ENCODE data around the gene ITGB4. TPM values are rescaled to one million over a fixed set of nuclear protein-coding genes. Genes with fewer than 3 reads are reported as not detected.

The ITGB4 gene
- total and polyA plus RNA-seq, 2 of the 13 experiments (the other 11 are each of a cell fraction or from before 2014, with no cell fraction given): 6.9 to 14.5 TPM

DNA sequence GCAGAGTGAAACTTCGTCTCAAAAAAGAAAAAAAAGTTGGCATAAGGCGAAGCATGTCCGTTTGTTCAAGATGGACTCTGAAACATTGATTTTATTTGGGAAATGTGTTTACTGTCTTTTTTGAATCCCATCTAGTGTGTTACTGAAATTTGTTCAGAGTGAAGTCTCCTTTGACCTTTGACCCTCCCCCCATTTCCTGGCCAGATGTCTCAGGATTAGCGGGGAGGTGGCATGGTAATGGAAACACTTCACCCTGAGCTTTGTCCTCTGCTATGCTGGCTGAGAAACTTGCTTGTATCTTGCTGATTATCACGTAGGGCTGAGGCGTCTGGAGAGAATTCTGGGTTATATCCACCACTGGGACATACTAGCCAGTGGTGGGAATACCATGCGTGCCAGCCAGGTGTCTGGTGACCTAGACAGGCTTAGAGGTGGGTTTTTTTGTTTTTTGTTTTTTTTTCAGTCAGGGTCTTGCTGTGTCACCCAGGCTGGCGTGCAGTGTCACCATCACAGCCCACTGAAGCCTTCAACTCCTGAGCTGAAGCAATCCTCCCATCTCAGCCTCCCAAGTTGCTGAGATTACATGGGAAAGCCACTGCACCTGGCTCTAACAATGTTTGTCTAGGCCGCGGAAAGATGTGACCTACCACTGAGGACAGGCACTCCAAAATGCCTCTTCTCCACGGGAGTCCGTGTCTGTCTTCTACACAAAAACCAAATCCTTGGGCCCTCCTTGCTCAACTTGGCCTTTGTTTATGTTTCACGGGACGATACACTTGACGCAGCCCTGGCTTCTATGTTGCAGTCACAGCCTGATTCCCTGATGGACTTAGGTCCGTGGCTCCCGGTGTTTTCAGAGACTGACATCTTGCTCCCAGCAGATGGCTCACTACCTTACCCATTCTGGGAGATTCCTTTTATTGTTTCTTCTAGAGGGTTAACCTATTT, 50.3 kb downstream of the ITGB4 start (continued):
- TF ChIP-seq SP2 (CRISPR knock-in tag; IDR thresholded peaks at IDR 0.05) (no peak), KDM3A (CRISPR knock-in tag; IDR thresholded peaks at IDR 0.05; ENCODE audit: low read depth) (0 out of 2 replicates have a peak, but pooled peaks have one; percentile 29), ZNF335 (CRISPR knock-in tag; IDR thresholded peaks at IDR 0.05) (peak; percentile 49; the same call in 1 of the 2 replicates), HNF4G (IDR thresholded peaks at IDR 0.05; ENCODE audit: borderline replicate concordance, low read depth, low read length) (peak; percentile 71), HNF4G (CRISPR knock-in tag; IDR thresholded peaks at IDR 0.05; ENCODE audit: borderline replicate concordance, low read depth) (no peak), TBP (CRISPR knock-in tag; IDR thresholded peaks at IDR 0.05) (no peak), ZNF788 (CRISPR knock-in tag; IDR thresholded peaks at IDR 0.05; ENCODE audit: borderline replicate concordance) (0 out of 2 replicates have a peak, but pooled peaks have one; percentile 28), ZFX (CRISPR knock-in tag; IDR thresholded peaks at IDR 0.05; ENCODE audit: low read depth) (peak; percentile 82), YEATS4 (CRISPR knock-in tag; IDR thresholded peaks at IDR 0.05; ENCODE audit: borderline replicate concordance) (peak; percentile 45; the same call in 1 of the 2 replicates), PRPF4 (IDR thresholded peaks at IDR 0.05; ENCODE audit: low read depth, low read length, poor library complexity, severe bottlenecking) (no peak), MEF2D (CRISPR knock-in tag; IDR thresholded peaks at IDR 0.05) (peak; percentile 15; the same call in 1 of the 2 replicates)
- TF ChIP-seq, protein P1, sequence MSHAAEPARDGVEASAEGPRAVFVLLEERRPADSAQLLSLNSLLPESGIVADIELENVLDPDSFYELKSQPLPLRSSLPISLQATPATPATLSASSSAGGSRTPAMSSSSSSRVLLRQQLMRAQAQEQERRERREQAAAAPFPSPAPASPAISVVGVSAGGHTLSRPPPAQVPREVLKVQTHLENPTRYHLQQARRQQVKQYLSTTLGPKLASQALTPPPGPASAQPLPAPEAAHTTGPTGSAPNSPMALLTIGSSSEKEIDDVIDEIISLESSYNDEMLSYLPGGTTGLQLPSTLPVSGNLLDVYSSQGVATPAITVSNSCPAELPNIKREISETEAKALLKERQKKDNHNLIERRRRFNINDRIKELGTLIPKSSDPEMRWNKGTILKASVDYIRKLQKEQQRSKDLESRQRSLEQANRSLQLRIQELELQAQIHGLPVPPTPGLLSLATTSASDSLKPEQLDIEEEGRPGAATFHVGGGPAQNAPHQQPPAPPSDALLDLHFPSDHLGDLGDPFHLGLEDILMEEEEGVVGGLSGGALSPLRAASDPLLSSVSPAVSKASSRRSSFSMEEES (CRISPR knock-in tag; IDR thresholded peaks at IDR 0.05): 0 out of 2 replicates have a peak, but pooled peaks have one; percentile 12
- TF ChIP-seq, protein P2, sequence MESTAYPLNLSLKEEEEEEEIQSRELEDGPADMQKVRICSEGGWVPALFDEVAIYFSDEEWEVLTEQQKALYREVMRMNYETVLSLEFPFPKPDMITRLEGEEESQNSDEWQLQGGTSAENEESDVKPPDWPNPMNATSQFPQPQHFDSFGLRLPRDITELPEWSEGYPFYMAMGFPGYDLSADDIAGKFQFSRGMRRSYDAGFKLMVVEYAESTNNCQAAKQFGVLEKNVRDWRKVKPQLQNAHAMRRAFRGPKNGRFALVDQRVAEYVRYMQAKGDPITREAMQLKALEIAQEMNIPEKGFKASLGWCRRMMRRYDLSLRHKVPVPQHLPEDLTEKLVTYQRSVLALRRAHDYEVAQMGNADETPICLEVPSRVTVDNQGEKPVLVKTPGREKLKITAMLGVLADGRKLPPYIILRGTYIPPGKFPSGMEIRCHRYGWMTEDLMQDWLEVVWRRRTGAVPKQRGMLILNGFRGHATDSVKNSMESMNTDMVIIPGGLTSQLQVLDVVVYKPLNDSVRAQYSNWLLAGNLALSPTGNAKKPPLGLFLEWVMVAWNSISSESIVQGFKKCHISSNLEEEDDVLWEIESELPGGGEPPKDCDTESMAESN (CRISPR knock-in tag; conservative IDR thresholded peaks at IDR 0.05): 0 out of 2 replicates have a peak, but pooled peaks have one; percentile 17
- TF ChIP-seq, protein P3, sequence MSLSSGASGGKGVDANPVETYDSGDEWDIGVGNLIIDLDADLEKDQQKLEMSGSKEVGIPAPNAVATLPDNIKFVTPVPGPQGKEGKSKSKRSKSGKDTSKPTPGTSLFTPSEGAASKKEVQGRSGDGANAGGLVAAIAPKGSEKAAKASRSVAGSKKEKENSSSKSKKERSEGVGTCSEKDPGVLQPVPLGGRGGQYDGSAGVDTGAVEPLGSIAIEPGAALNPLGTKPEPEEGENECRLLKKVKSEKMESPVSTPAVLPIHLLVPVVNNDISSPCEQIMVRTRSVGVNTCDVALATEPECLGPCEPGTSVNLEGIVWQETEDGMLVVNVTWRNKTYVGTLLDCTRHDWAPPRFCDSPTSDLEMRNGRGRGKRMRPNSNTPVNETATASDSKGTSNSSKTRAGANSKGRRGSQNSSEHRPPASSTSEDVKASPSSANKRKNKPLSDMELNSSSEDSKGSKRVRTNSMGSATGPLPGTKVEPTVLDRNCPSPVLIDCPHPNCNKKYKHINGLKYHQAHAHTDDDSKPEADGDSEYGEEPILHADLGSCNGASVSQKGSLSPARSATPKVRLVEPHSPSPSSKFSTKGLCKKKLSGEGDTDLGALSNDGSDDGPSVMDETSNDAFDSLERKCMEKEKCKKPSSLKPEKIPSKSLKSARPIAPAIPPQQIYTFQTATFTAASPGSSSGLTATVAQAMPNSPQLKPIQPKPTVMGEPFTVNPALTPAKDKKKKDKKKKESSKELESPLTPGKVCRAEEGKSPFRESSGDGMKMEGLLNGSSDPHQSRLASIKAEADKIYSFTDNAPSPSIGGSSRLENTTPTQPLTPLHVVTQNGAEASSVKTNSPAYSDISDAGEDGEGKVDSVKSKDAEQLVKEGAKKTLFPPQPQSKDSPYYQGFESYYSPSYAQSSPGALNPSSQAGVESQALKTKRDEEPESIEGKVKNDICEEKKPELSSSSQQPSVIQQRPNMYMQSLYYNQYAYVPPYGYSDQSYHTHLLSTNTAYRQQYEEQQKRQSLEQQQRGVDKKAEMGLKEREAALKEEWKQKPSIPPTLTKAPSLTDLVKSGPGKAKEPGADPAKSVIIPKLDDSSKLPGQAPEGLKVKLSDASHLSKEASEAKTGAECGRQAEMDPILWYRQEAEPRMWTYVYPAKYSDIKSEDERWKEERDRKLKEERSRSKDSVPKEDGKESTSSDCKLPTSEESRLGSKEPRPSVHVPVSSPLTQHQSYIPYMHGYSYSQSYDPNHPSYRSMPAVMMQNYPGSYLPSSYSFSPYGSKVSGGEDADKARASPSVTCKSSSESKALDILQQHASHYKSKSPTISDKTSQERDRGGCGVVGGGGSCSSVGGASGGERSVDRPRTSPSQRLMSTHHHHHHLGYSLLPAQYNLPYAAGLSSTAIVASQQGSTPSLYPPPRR (CRISPR knock-in tag; IDR thresholded peaks at IDR 0.05; ENCODE audit: borderline replicate concordance): 0 out of 2 replicates have a peak, but pooled peaks have one; percentile 36
- TF ChIP-seq, protein P4, sequence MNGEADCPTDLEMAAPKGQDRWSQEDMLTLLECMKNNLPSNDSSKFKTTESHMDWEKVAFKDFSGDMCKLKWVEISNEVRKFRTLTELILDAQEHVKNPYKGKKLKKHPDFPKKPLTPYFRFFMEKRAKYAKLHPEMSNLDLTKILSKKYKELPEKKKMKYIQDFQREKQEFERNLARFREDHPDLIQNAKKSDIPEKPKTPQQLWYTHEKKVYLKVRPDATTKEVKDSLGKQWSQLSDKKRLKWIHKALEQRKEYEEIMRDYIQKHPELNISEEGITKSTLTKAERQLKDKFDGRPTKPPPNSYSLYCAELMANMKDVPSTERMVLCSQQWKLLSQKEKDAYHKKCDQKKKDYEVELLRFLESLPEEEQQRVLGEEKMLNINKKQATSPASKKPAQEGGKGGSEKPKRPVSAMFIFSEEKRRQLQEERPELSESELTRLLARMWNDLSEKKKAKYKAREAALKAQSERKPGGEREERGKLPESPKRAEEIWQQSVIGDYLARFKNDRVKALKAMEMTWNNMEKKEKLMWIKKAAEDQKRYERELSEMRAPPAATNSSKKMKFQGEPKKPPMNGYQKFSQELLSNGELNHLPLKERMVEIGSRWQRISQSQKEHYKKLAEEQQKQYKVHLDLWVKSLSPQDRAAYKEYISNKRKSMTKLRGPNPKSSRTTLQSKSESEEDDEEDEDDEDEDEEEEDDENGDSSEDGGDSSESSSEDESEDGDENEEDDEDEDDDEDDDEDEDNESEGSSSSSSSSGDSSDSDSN (CRISPR knock-in tag; IDR thresholded peaks at IDR 0.05): peak; percentile 31; the same call in 1 of the 2 replicates
